IMR-90 (cell line): Measurements from ENCODE around the gene GABBR1. TPM values are rescaled to one million over a fixed set of nuclear protein-coding genes. Genes with fewer than 3 reads are reported as not detected.

Experiments used
- ATAC-seq: fragments of 200-7000 bp; cut with Tn5 transposase; 2 replicates; pipeline ENCODE4 v1.9.1; 2020; ENCODE audit warnings: low read depth, mild to moderate bottlenecking, moderate library complexity
- BruUV-seq: library from RNA; stranded (reverse); fragments of 400-500 nt; replicated peaks from 2 replicates; lab custom pipeline; 2021; lab: Mats Ljungman, UMichigan
- CTCF ChIA-PET: fragments of 300-600 bp; formaldehyde crosslinking; extraction: SDS; loops from one replicate; lab custom pipeline; 2021; ENCODE audit warnings: antibody characterized with exemption; lab: Yijun Ruan, JAX
- POLR2A ChIA-PET: fragments of 300-600 bp; sonication (Branson Sonifier 250); formaldehyde crosslinking; loops from one replicate; lab custom pipeline; 2022; ENCODE audit warnings: antibody characterized with exemption; ENCODE audit not compliant: unreplicated experiment; lab: Charles Lee
- DNase-seq: peaks from one replicate; pipeline ENCODE4 v3.0.0; 2013
- H2AFZ ChIP-seq: replicated peaks from 2 replicates; pipeline ENCODE3; 2013; ENCODE audit warnings: low read length, mild to moderate bottlenecking; ENCODE audit not compliant: poor library complexity
- H2AK5ac ChIP-seq: 2 replicates; pipeline ENCODE4 v1.6.1; 2013; ENCODE audit warnings: low read depth, low read length, inconsistent platforms
- H2AK9ac ChIP-seq: replicated peaks from 2 replicates; pipeline ENCODE3; 2013; ENCODE audit warnings: mild to moderate bottlenecking, low read depth, low read length, moderate library complexity; ENCODE audit not compliant: poor library complexity
- H2BK120ac ChIP-seq: 2 replicates; pipeline ENCODE4 v1.6.1; 2013; ENCODE audit warnings: low read depth, low read length, inconsistent platforms
- H2BK15ac ChIP-seq: 3 replicates; pipeline ENCODE4 v1.6.1; 2013; ENCODE audit warnings: low read depth, low read length, inconsistent platforms
- H2BK20ac ChIP-seq: 2 replicates; pipeline ENCODE4 v1.6.1; 2013; ENCODE audit warnings: low read depth, mild to moderate bottlenecking, inconsistent platforms, low read length, moderate library complexity
- H2BK5ac ChIP-seq: 2 replicates; pipeline ENCODE4 v1.6.1; 2013; ENCODE audit warnings: mild to moderate bottlenecking, low read depth, low read length, inconsistent platforms; ENCODE audit not compliant: poor library complexity, severe bottlenecking
- H3K14ac ChIP-seq: replicated peaks from 2 replicates; pipeline ENCODE4 v1.6.1; 2013; ENCODE audit warnings: low read depth, low read length, inconsistent platforms
- H3K18ac ChIP-seq: 2 replicates; pipeline ENCODE4 v1.6.1; 2013; ENCODE audit warnings: low read depth, low read length, control low read depth
- H3K23ac ChIP-seq: 2 replicates; pipeline ENCODE4 v1.6.1; 2013; ENCODE audit warnings: low read depth, low read length, inconsistent platforms
- H3K27ac ChIP-seq: 2 replicates; pipeline ENCODE4 v1.5.1; 2013; ENCODE audit warnings: mild to moderate bottlenecking, control low read depth, low read length; ENCODE audit not compliant: insufficient read depth
- H3K27me3 ChIP-seq: 2 replicates; pipeline ENCODE4 v1.6.1; 2013; ENCODE audit warnings: low read length; ENCODE audit not compliant: control insufficient read depth, insufficient read depth
- H3K36me3 ChIP-seq: 2 replicates; pipeline ENCODE4 v1.6.1; 2013; ENCODE audit warnings: low read length, mixed read lengths; ENCODE audit not compliant: control insufficient read depth, insufficient read depth
- H3K4ac ChIP-seq: 2 replicates; pipeline ENCODE4 v1.6.1; 2013; ENCODE audit warnings: low read depth, low read length, inconsistent platforms
- H3K4me1 ChIP-seq: 2 replicates; pipeline ENCODE4 v1.6.1; 2013; ENCODE audit warnings: low read length, mixed read lengths; ENCODE audit not compliant: control insufficient read depth, insufficient read depth
- H3K4me2 ChIP-seq: 2 replicates; pipeline ENCODE4 v1.6.1; 2013; ENCODE audit warnings: low read depth, mild to moderate bottlenecking, control low read depth, low read length, moderate library complexity
- H3K4me3 ChIP-seq: 2 replicates; pipeline ENCODE4 v1.5.1; 2013; ENCODE audit warnings: low read depth, mild to moderate bottlenecking, control low read depth, low read length, moderate library complexity; ENCODE audit not compliant: insufficient read depth
- H3K56ac ChIP-seq: 2 replicates; pipeline ENCODE4 v1.6.1; 2013; ENCODE audit warnings: low read length, inconsistent platforms; ENCODE audit not compliant: insufficient read depth; ENCODE audit errors: extremely low read depth
- H3K79me1 ChIP-seq, 2 experiments: 2 replicates each; pipeline ENCODE4 v1.6.1; 2013; ENCODE audit warnings: low read length in 2 of 2, inconsistent platforms in 1 of 2, low read depth in 1 of 2
- H3K9ac ChIP-seq: 2 replicates; pipeline ENCODE4 v1.6.1; 2013; ENCODE audit warnings: low read depth, low read length, control low read depth
- H3K9me1 ChIP-seq: 2 replicates; pipeline ENCODE4 v1.6.1; 2013; ENCODE audit warnings: low read length, inconsistent platforms; ENCODE audit not compliant: insufficient read depth
- H3K9me3 ChIP-seq: 2 replicates; pipeline ENCODE4 v1.6.1; 2013; ENCODE audit warnings: low read length; ENCODE audit not compliant: control insufficient read depth, insufficient read depth
- H4K20me1 ChIP-seq: 2 replicates; pipeline ENCODE4 v1.6.1; 2013; ENCODE audit warnings: low read length, inconsistent platforms; ENCODE audit not compliant: insufficient read depth
- H4K5ac ChIP-seq: 2 replicates; pipeline ENCODE4 v1.6.1; 2013; ENCODE audit warnings: mild to moderate bottlenecking, low read depth, low read length, control low read depth
- H4K8ac ChIP-seq, 2 experiments: 2 replicates each; pipeline ENCODE4 v1.6.1; 2013; ENCODE audit warnings: low read depth in 2 of 2, low read length in 2 of 2, control low read depth in 1 of 2, inconsistent platforms in 1 of 2
- H4K91ac ChIP-seq: 2 replicates; pipeline ENCODE4 v1.6.1; 2013; ENCODE audit warnings: low read depth, low read length, inconsistent platforms; ENCODE audit not compliant: insufficient read depth
- BHLHE40 ChIP-seq: fragments of 150-350 bp; IDR thresholded peaks from 2 replicates; pipeline ENCODE4 v1.6.1; 2016; ENCODE audit warnings: mild to moderate bottlenecking, low read depth, low read length
- CEBPB ChIP-seq: IDR thresholded peaks from 2 replicates; pipeline ENCODE4 v1.6.1; 2012; ENCODE audit warnings: low read depth, low read length, improper control_type of control experiment
- CHD1 ChIP-seq: IDR thresholded peaks from 2 replicates; pipeline ENCODE4 v1.6.1; 2012; ENCODE audit warnings: low read depth, low read length, improper control_type of control experiment
- FOS ChIP-seq: fragments of 150-350 bp; IDR thresholded peaks from 2 replicates; pipeline ENCODE4 v1.6.1; 2016; ENCODE audit warnings: low read depth, low read length
- MAFK ChIP-seq: IDR thresholded peaks from 2 replicates; pipeline ENCODE4 v1.6.1; 2012; ENCODE audit warnings: low read depth, low read length, improper control_type of control experiment
- MAZ ChIP-seq: IDR thresholded peaks from 2 replicates; pipeline ENCODE4 v1.6.1; 2012; ENCODE audit warnings: low read depth, mild to moderate bottlenecking, low read length, improper control_type of control experiment, moderate library complexity, borderline replicate concordance
- MXI1 ChIP-seq: IDR thresholded peaks from 2 replicates; pipeline ENCODE4 v1.6.1; 2012; ENCODE audit warnings: low read depth, mild to moderate bottlenecking, low read length, moderate library complexity, borderline replicate concordance
- NFE2L2 ChIP-seq: fragments of 150-350 bp; IDR thresholded peaks from 2 replicates; pipeline ENCODE4 v1.6.1; 2016; ENCODE audit warnings: low read depth, mild to moderate bottlenecking, low read length
- POLR2A ChIP-seq: IDR thresholded peaks from 2 replicates; pipeline ENCODE4 v1.6.1; 2012; ENCODE audit warnings: mild to moderate bottlenecking, low read depth, low read length
- RAD21 ChIP-seq: IDR thresholded peaks from 2 replicates; pipeline ENCODE4 v1.6.1; 2012; ENCODE audit warnings: low read length, improper control_type of control experiment
- RCOR1 ChIP-seq: IDR thresholded peaks from 2 replicates; pipeline ENCODE4 v1.6.1; 2012; ENCODE audit warnings: mild to moderate bottlenecking, low read length, improper control_type of control experiment; ENCODE audit not compliant: insufficient replicate concordance
- RFX5 ChIP-seq: IDR thresholded peaks from 2 replicates; pipeline ENCODE4 v1.8.0; 2012; ENCODE audit warnings: low read depth, mild to moderate bottlenecking, low read length, moderate library complexity
- SMC3 ChIP-seq: fragments of 150-350 bp; IDR thresholded peaks from 2 replicates; pipeline ENCODE4 v1.6.1; 2016; ENCODE audit warnings: low read depth, mild to moderate bottlenecking, antibody characterized with exemption, low read length, moderate library complexity
- WGBS, 2 experiments: methylation state at CpG; one replicate each; pipeline versions ENCODE4 v1.1.5 to v1.1.7; 2013; ENCODE audit warnings: missing lambda C conversion rate in 2 of 2; ENCODE audit not compliant: insufficient read length in 1 of 2; ENCODE audit errors: extremely low coverage in 2 of 2; 5-methylcytosine and 5-hydroxymethylcytosine counted together
- dilution Hi-C: fragments of 300-500 bp; cut with HindIII; formaldehyde crosslinking; loops from one replicate; pipeline ENCODE4 v1.14.3; 2018; ENCODE audit warnings: low sequenced_read_pairs; ENCODE audit not compliant: unreplicated experiment
- in situ Hi-C: fragments of 300-500 bp; cut with MboI; formaldehyde crosslinking; loops from 3 replicates; pipeline ENCODE4 v1.14.3; 2019; ENCODE audit warnings: low sequenced_read_pairs, inconsistent platforms, mixed read lengths
- intact Hi-C: fragments of 100-400 bp; cut with micrococcal nuclease; formaldehyde crosslinking; loops from 2 replicates; pipeline ENCODE4 v1.10.0; 2022
- polyA plus RNA-seq, 3 experiments: library from polyadenylated mRNA; depleted of rRNA; stranded (reverse); fragments of >200 nt; gene quantifications; 2 replicates each; pipeline ENCODE4 v1.2.3, GENCODE V29; 2012; ENCODE audit warnings: low replicate concordance in 1 of 3
- total RNA-seq: library from RNA; depleted of rRNA; stranded (reverse); fragments of >200 nt; gene quantifications from 2 replicates; pipeline ENCODE4 v1.2.3, GENCODE V29; 2012
- TF ChIP-seq, protein P1 (sequence below): fragments of 150-350 bp; IDR thresholded peaks from 2 replicates; pipeline ENCODE4 v1.6.1; 2017; ENCODE audit warnings: mild to moderate bottlenecking, antibody characterized with exemption, low read length, low read depth
- TF ChIP-seq, protein P2 (sequence below): conservative IDR thresholded peaks from 2 replicates; pipeline ENCODE4 v1.5.1; 2012; ENCODE audit warnings: mild to moderate bottlenecking, low read depth, low read length, improper control_type of control experiment
- TF ChIP-seq, protein P3 (sequence below): fragments of 150-350 bp; IDR thresholded peaks from 2 replicates; pipeline ENCODE4 v1.6.1; 2016; ENCODE audit warnings: low read depth, mild to moderate bottlenecking, low read length, moderate library complexity, borderline replicate concordance

GABBR1 gene
- total and polyA plus RNA-seq, 2 of the 4 experiments (the other 2 are of a cell fraction), result 5.9 to 31.5 TPM

DNA sequence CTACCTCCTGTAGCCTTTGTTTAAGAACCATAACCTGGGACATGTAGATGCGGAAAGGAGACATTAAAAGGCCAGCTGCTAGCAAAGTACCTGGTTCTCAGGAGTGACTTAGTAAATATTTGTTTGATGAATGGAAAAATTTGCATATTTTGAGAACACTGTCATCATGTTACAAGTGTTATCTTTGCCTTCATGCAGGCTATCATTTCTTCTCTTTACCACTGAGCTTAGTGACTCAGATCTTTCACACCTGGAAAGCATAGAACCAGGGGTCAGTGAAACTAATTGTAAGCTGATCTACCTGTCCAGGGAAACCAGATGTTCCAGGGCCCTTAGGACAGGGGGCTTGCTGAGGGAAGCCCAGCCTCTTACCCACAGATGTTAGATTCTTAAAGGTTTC lies 42.6 kb upstream of the GABBR1 start:
- Histone ChIP-seq H3K79me1 (no peaks in the 10 kb centered on the region), H3K18ac (no peak overlapping the region), H3K4me3 (no peak overlapping the region), H4K5ac (no peak overlapping the region), H3K9me3 (no peaks in the 10 kb centered on the region), H2BK5ac (no peak overlapping the region), H3K9me1 (no peaks in the 10 kb centered on the region), H4K20me1 (no peaks in the 10 kb centered on the region), H4K8ac (no peak overlapping the region), H3K36me3 (no peaks in the 10 kb centered on the region), H3K9ac (no peak overlapping the region), H2AK9ac (no peak overlapping the region), H3K23ac (no peak overlapping the region), H2BK20ac (no peak overlapping the region), H3K27ac (no peak overlapping the region), H3K4me1 (no peaks in the 10 kb centered on the region), H3K56ac (no peak overlapping the region), H2AFZ (no peak overlapping the region), H2AK5ac (no peak overlapping the region), H3K4ac (no peak overlapping the region), H3K14ac (no peak overlapping the region), H2BK120ac (no peak overlapping the region), H4K91ac (no peak overlapping the region), H3K4me2 (no peak overlapping the region), H3K27me3 (no peaks in the 10 kb centered on the region), H2BK15ac (no peak overlapping the region)
- no TSS peak for BruUV-seq
- in situ Hi-C loops, result no loop called here
- ChIA-PET POLR2A (interaction anchor here (0.6 kb wide), 1 partner anchor 12 kb away, joined by 4 read pairs; no protein-coding TSS in a partner anchor), CTCF (no interaction called here)
- intact Hi-C loops, result no loop called here
- ATAC-seq (no peak), DNase-seq (no peak)
- no peak for TF ChIP-seq MAZ
- TF ChIP-seq RFX5, result no peak
- TF ChIP-seq, protein P1, sequence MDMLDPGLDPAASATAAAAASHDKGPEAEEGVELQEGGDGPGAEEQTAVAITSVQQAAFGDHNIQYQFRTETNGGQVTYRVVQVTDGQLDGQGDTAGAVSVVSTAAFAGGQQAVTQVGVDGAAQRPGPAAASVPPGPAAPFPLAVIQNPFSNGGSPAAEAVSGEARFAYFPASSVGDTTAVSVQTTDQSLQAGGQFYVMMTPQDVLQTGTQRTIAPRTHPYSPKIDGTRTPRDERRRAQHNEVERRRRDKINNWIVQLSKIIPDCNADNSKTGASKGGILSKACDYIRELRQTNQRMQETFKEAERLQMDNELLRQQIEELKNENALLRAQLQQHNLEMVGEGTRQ, result no peak
- TF ChIP-seq RAD21, result no peak
- TF ChIP-seq CHD1, result no peak
- no peak for TF ChIP-seq POLR2A
- TF ChIP-seq RCOR1, result no peak
- no peak for TF ChIP-seq MXI1
- TF ChIP-seq BHLHE40, result no peak
- no peak for TF ChIP-seq SMC3
- no peak for TF ChIP-seq CEBPB
- TF ChIP-seq, protein P2, sequence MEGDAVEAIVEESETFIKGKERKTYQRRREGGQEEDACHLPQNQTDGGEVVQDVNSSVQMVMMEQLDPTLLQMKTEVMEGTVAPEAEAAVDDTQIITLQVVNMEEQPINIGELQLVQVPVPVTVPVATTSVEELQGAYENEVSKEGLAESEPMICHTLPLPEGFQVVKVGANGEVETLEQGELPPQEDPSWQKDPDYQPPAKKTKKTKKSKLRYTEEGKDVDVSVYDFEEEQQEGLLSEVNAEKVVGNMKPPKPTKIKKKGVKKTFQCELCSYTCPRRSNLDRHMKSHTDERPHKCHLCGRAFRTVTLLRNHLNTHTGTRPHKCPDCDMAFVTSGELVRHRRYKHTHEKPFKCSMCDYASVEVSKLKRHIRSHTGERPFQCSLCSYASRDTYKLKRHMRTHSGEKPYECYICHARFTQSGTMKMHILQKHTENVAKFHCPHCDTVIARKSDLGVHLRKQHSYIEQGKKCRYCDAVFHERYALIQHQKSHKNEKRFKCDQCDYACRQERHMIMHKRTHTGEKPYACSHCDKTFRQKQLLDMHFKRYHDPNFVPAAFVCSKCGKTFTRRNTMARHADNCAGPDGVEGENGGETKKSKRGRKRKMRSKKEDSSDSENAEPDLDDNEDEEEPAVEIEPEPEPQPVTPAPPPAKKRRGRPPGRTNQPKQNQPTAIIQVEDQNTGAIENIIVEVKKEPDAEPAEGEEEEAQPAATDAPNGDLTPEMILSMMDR, result no peak
- TF ChIP-seq, protein P3, sequence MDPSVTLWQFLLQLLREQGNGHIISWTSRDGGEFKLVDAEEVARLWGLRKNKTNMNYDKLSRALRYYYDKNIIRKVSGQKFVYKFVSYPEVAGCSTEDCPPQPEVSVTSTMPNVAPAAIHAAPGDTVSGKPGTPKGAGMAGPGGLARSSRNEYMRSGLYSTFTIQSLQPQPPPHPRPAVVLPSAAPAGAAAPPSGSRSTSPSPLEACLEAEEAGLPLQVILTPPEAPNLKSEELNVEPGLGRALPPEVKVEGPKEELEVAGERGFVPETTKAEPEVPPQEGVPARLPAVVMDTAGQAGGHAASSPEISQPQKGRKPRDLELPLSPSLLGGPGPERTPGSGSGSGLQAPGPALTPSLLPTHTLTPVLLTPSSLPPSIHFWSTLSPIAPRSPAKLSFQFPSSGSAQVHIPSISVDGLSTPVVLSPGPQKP, result no peak
- TF ChIP-seq NFE2L2, result no peak
- TF ChIP-seq FOS, result no peak
- no peak for TF ChIP-seq MAFK
- dilution Hi-C loops, result no loop called here
- no CpG with 5 or more reads among the region's 1 CpG for WGBS, 2 experiments
